IPS DF 6.9 (cell line): ENCODE data around the gene ZNF550.
"Not testable (repeated sequence)": the region's sequence is repeated elsewhere in the genome, so short reads cannot be mapped to it uniquely, and the experiment has no call there.

ENCODE experiments used
- DNase-seq: peaks from one replicate; pipeline ENCODE4 v3.0.0-alpha.2; 2013; ENCODE audit warnings: low read depth, low spot score
- H3K27ac ChIP-seq: one replicate; pipeline ENCODE4 v1.5.1; 2013; ENCODE audit warnings: low read length, control low read depth
- H3K27me3 ChIP-seq: 2 replicates; pipeline ENCODE4 v1.6.1; 2013; ENCODE audit warnings: mild to moderate bottlenecking, low read length; ENCODE audit not compliant: control insufficient read depth, insufficient read depth
- H3K36me3 ChIP-seq: 2 replicates; pipeline ENCODE4 v1.6.1; 2013; ENCODE audit warnings: low read length; ENCODE audit not compliant: control insufficient read depth, insufficient read depth
- H3K4me1 ChIP-seq: 2 replicates; pipeline ENCODE4 v1.6.1; 2013; ENCODE audit warnings: low read length; ENCODE audit not compliant: control insufficient read depth, insufficient read depth
- H3K4me3 ChIP-seq: 2 replicates; pipeline ENCODE4 v1.5.1; 2013; ENCODE audit warnings: mild to moderate bottlenecking, low read length
- H3K9me3 ChIP-seq: 2 replicates; pipeline ENCODE4 v1.6.1; 2013; ENCODE audit warnings: low read length, inconsistent platforms; ENCODE audit not compliant: control insufficient read depth, insufficient read depth
- WGBS: extraction: QIAGEN DNeasy Blood & Tissue Kit; methylation state at CpG from one replicate; pipeline ENCODE4 v1.1.7; 2013; ENCODE audit warnings: mixed read lengths, missing lambda C conversion rate; ENCODE audit not compliant: insufficient read length, insufficient coverage; 5-methylcytosine and 5-hydroxymethylcytosine counted together

The ZNF550 gene

DNA sequence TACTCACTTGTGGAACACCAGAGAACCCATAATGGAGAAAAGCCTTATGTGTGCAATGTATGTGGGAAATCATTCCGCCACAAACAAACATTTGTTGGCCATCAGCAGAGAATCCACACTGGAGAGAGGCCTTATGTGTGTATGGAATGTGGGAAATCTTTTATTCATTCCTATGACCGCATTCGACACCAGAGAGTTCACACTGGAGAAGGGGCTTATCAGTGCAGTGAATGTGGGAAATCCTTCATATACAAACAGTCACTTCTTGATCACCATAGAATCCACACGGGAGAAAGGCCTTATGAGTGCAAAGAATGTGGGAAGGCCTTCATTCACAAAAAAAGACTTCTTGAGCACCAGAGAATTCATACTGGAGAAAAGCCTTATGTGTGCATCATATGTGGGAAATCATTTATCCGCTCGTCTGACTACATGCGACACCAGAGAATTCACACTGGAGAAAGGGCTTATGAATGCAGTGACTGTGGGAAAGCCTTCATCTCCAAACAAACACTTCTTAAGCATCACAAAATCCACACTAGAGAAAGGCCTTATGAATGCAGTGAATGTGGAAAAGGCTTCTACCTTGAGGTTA lies 21.6 kb downstream of the ZNF550 start:
- Histone ChIP-seq H3K4me1 (no peaks in the 10 kb centered on the region), H3K27ac (no peak overlapping the region), H3K36me3 (peaks cover 33% of the 10 kb centered on the region), H3K9me3 (peaks cover 10% of the 10 kb centered on the region), H3K27me3 (no peaks in the 10 kb centered on the region), H3K4me3 (no peak overlapping the region)
- no CpG with 5 or more reads among the region's 7 CpGs for WGBS
- no peak for DNase-seq

DNA sequence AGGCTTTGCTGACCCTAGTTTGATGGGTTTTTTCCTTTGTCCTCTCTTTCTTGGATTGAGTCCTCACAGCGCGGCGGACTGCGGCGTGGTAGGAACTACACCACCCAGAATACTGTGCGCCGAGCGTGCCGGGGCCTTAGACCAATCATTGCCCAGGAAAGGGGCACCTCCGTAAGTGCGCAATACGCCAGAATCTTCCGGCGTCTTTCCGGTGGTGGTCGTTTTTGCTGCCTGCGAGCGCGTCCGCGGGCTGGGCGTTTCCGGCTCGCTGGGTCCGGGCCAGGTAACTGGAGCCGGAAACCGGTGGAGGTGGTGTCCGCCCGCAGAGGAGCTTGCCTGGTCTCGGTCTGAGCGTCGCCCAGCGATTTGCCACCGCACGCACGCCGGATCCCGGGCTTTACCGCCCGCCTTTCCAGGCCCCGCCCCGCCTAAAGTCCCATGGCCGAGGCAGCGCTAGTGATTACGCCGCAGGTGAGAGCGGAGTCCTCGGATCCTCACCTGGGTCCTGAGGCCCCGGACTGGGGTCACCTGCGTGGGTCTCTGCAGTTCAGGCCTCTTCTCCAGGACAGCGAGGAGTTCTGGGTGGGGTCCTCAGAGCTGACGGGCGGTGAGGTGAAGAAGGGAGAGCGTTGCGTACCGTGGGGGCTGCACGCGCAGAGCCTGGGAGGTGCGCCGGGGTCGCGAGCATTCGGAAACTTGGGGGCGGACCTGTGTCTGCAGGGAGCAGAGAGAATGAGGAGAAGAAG lies 32.4 kb downstream of the ZNF550 start, which contains the start of gene ZNF549:
Gene ZNF549, plus strand, starts transcription at position 221 of the 746 bp plus-strand sequence. Its CDS starts 218 bp downstream, at position 439.
- Histone ChIP-seq H3K27me3 (no peaks in the 10 kb centered on the region), H3K27ac (no peak within 1 kb of the TSS), H3K4me3 (peak within 1 kb of the TSS; percentile 96), H3K9me3 (no peaks in the 10 kb centered on the region), H3K4me1 (peaks cover 2% of the 10 kb centered on the region), H3K36me3 (no peaks in the 10 kb centered on the region)
- DNase-seq, result peak; percentile 71
- no CpG with 5 or more reads among the region's 64 CpGs for WGBS

DNA sequence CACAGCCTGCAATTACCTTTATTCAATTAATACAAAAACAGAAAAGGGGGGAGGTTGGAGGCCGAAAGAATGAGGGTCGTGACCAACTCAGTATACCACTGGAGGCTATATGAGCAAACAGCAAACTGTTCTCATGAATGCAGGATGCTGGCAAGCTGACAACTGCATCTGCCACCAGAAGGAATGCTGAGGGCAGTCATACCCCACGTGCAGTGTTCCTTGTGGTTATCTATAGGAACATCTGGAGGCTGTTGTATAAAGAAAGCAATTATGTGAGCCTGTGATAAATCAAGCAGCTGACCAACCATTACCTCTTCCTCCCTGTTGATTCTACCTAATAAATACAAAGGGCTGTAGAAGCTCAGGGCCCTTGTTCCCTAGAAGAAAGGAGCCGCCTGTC lies 41.6 kb downstream of the ZNF550 start:
- H3K27me3 ChIP-seq, H3K27ac ChIP-seq, H3K4me3 ChIP-seq, H3K4me1 ChIP-seq, H3K36me3 ChIP-seq, H3K9me3 ChIP-seq, DNase-seq: not testable (repeated sequence)
- WGBS, result no CpG with 5 or more reads among the region's 4 CpGs

- DNase-seq, result no peak
- WGBS, result no CpG with 5 or more reads among the region's 5 CpGs
Observed at GRCh38 chr19:57515255-57515654, 44.4 kb downstream of the ZNF550 start.

GRCh38 chr19:57512845-57513244 lies 46.8 kb downstream of the ZNF550 start:
- no peak overlapping the region for H3K27ac ChIP-seq
- no peak for DNase-seq
- no peaks in the 10 kb centered on the region for H3K36me3 ChIP-seq
- no peak overlapping the region for H3K4me3 ChIP-seq
- H3K27me3 ChIP-seq, result no peaks in the 10 kb centered on the region
- H3K9me3 ChIP-seq, result no peaks in the 10 kb centered on the region; the same call in 1 of the 2 replicates
- no CpG with 5 or more reads among the region's 6 CpGs for WGBS
- H3K4me1 ChIP-seq, result no peaks in the 10 kb centered on the region

More at GRCh38 chr19:57515255-57515654, 44.4 kb downstream of the ZNF550 start:
- H3K27ac ChIP-seq, result no peak overlapping the region
- H3K4me1 ChIP-seq, result no peaks in the 10 kb centered on the region
- H3K4me3 ChIP-seq, result no peak overlapping the region
- H3K36me3 ChIP-seq, result no peaks in the 10 kb centered on the region
- no peaks in the 10 kb centered on the region; the same call in 1 of the 2 replicates for H3K9me3 ChIP-seq
- H3K27me3 ChIP-seq, result no peaks in the 10 kb centered on the region

DNA sequence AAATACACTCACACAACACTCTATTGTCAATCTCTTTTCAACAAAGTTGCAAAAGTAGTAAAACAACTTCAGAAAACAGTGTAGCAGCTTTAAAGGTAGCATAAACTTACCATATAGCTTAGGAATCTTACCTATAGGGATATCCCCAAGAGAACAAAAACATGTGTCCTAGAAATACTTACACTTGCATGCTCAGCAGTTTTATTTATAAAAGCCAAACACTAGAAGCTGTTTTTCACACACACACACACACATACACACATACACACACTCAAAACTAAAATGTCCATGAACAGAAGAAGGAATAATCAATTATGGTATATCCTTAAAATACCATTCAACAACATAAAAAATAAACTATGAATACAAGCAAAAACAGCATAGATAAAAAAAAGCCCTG lies 48.2 kb downstream of the ZNF550 start:
- Histone ChIP-seq H3K36me3 (peaks cover 3% of the 10 kb centered on the region; the same call in 1 of the 2 replicates), H3K27me3 (no peaks in the 10 kb centered on the region), H3K4me3 (no peak overlapping the region), H3K4me1 (no peaks in the 10 kb centered on the region; the same call in 1 of the 2 replicates), H3K9me3 (no peaks in the 10 kb centered on the region; the same call in 1 of the 2 replicates), H3K27ac (no peak overlapping the region)
- no peak for DNase-seq

DNA sequence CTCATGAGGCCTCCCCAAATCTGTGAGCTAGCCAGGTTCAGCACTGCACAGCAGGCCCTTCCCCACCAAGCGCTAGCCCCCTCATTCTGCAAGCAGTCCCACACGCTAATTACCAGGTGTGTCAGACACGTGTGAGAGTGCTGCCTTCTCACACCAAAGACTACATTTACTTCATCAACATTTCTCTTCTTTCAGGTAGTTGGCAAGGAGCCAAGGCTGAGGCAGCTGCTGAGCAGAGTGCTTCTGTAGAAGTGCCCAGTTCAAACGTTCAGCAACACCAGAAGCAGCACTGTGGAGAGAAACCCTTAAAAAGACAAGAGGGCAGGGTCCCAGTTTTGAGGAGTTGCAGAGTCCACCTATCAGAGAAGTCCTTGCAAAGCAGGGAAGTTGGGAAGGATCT lies 53.5 kb downstream of the ZNF550 start:
- Histone ChIP-seq H3K4me1 (no peaks in the 10 kb centered on the region; the same call in 1 of the 2 replicates), H3K27me3 (no peaks in the 10 kb centered on the region), H3K9me3 (no peaks in the 10 kb centered on the region), H3K4me3 (no peak overlapping the region), H3K36me3 (peaks cover 8% of the 10 kb centered on the region; the same call in 1 of the 2 replicates), H3K27ac (no peak overlapping the region)
- no CpG with 5 or more reads among the region's 4 CpGs for whole genome bisulfite sequencing
- DNase-seq, result no peak

- H3K9me3 ChIP-seq, H3K27ac ChIP-seq: not testable (repeated sequence)
Observed at GRCh38 chr19:57500400-57500799, 59.3 kb downstream of the ZNF550 start.

GRCh38 chr19:57499680-57500395 lies 59.8 kb downstream of the ZNF550 start, which contains the start of gene ZNF773:
Gene ZNF773, plus strand, starts transcription at chr19:57499938. Its CDS starts 143 bp downstream, at chr19:57500081.
- not testable (repeated sequence) for H3K36me3 ChIP-seq, H3K27ac ChIP-seq, H3K9me3 ChIP-seq, H3K27me3 ChIP-seq, H3K4me1 ChIP-seq
- DNase-seq, result peak; percentile 92
- 100% methylated on average over 3 of the region's 69 CpGs for WGBS
- H3K4me3 ChIP-seq, result peak within 1 kb of the TSS; percentile 93

More at GRCh38 chr19:57500400-57500799, 59.3 kb downstream of the ZNF550 start:
- H3K27me3 ChIP-seq, H3K4me3 ChIP-seq, DNase-seq, H3K4me1 ChIP-seq, H3K36me3 ChIP-seq: not testable (repeated sequence)
- no CpG with 5 or more reads among the region's 4 CpGs for WGBS

DNA sequence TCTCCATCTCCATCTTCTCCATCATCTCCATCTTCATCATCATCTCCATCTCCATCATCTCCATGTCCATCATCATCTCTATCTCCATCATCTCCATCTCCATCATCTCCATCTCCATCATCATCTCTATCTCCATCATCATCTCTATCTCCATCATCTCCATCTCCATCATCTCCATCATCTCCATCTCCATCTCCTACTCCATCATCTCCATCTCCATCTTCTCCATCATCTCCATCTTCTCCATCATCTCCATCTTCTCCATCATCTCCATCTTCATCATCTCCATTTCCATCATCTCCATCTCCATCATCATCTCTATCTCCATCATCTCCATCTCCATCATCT lies 60.4 kb downstream of the ZNF550 start:
- H3K9me3 ChIP-seq, H3K4me3 ChIP-seq: not testable (repeated sequence)

More for the DNA sequence above, 60.4 kb downstream of the ZNF550 start:
- not testable (repeated sequence) for H3K27ac ChIP-seq, H3K36me3 ChIP-seq, DNase-seq, H3K27me3 ChIP-seq, H3K4me1 ChIP-seq
